ENCODE results near the gene TPST2.

Gene TPST2

DNA sequence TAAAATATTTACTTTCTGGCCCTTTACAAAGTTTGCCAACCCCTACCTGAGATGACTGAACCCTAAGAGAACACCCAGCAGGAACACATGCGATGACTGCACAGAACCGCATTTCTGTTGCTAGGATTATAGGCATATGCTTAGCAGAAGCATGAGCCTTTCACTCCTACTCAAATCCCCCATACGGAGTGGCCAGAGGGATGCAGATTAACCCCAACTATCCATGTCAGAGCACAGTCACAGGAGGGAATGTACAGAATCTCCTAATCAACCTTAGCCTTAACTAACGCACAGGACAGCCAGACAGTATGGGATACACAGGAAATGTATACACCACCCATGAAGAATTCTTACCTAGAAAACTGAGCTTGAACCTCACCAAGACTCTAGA, 112.6 kb downstream of the TPST2 start:
- Histone ChIP-seq H3K4me1 (ENCODE audit: low read length) (peaks cover 34% of the 10 kb centered on the region), H3K9ac (ENCODE audit: low read length) (no peak overlapping the region), H3K79me2 (ENCODE audit: low read length) (peaks cover 27% of the 10 kb centered on the region), H3K4me2 (ENCODE audit: low read length) (no peak overlapping the region), H2AFZ (ENCODE audit: low read depth, low read length) (no peak overlapping the region), H3K27ac (ENCODE audit: low read length) (no peak overlapping the region), H3K27me3 (ENCODE audit: low read depth, low read length) (no peaks in the 10 kb centered on the region), H3K9me3 (ENCODE audit: insufficient read depth, low read length) (no peaks in the 10 kb centered on the region), H4K20me1 (ENCODE audit: insufficient read depth, low read length) (no peaks in the 10 kb centered on the region), H3K36me3 (replicated peaks; ENCODE audit: low read depth, low read length) (peaks cover 49% of the 10 kb centered on the region), H3K4me3 (ENCODE audit: low read length) (no peak overlapping the region)
- TF ChIP-seq, protein P1, sequence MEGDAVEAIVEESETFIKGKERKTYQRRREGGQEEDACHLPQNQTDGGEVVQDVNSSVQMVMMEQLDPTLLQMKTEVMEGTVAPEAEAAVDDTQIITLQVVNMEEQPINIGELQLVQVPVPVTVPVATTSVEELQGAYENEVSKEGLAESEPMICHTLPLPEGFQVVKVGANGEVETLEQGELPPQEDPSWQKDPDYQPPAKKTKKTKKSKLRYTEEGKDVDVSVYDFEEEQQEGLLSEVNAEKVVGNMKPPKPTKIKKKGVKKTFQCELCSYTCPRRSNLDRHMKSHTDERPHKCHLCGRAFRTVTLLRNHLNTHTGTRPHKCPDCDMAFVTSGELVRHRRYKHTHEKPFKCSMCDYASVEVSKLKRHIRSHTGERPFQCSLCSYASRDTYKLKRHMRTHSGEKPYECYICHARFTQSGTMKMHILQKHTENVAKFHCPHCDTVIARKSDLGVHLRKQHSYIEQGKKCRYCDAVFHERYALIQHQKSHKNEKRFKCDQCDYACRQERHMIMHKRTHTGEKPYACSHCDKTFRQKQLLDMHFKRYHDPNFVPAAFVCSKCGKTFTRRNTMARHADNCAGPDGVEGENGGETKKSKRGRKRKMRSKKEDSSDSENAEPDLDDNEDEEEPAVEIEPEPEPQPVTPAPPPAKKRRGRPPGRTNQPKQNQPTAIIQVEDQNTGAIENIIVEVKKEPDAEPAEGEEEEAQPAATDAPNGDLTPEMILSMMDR (IDR thresholded peaks at IDR 0.05; ENCODE audit: low read depth, low read length), result no peak
- no peak for TF ChIP-seq EZH2phosphoT487 (IDR thresholded peaks at IDR 0.05; ENCODE audit: low read depth)

DNA sequence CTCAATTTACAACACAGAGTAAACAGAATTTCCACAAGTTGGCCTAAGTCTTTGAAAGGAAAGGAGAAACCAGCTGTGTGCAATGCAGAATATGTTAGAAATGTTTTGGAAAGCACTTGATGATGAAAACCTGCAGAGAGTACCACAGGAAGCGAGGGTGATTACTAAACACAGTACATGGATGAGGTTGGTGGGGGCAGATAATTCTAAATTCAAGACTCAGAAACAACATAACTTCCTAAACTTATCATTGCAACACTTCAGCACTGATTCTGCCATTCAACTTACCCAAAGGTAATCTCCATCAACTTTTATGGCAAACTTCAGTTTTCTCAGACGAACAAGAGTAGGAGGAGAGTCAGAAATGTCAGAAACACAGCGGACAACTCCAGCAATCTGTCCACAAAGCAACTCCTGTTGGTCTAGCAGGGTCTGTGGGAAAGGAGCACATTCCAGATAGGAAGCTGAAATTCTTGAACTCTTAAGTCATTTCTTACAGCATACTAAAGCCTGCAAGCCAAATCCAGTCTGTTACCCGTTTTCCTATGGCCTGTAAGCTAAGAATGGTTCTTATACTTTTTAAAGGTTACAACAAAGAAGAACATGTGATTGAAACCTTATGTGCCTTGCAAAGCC, 113.1 kb downstream of the TPST2 start:
- Histone ChIP-seq H2AFZ (ENCODE audit: low read depth, low read length) (no peak overlapping the region), H3K27ac (ENCODE audit: low read length) (no peak overlapping the region), H3K4me1 (ENCODE audit: low read length) (peaks cover 29% of the 10 kb centered on the region), H3K27me3 (ENCODE audit: low read depth, low read length) (no peaks in the 10 kb centered on the region), H4K20me1 (ENCODE audit: insufficient read depth, low read length) (no peaks in the 10 kb centered on the region), H3K79me2 (ENCODE audit: low read length) (peaks cover 27% of the 10 kb centered on the region), H3K9me3 (ENCODE audit: insufficient read depth, low read length) (no peaks in the 10 kb centered on the region), H3K9ac (ENCODE audit: low read length) (no peak overlapping the region), H3K4me3 (ENCODE audit: low read length) (no peak overlapping the region), H3K4me2 (ENCODE audit: low read length) (no peak overlapping the region), H3K36me3 (replicated peaks; ENCODE audit: low read depth, low read length) (peaks cover 53% of the 10 kb centered on the region)
- TF ChIP-seq EZH2phosphoT487 (IDR thresholded peaks at IDR 0.05; ENCODE audit: low read depth), result no peak
- TF ChIP-seq, protein P1 (IDR thresholded peaks at IDR 0.05; ENCODE audit: low read depth, low read length), result no peak

DNA sequence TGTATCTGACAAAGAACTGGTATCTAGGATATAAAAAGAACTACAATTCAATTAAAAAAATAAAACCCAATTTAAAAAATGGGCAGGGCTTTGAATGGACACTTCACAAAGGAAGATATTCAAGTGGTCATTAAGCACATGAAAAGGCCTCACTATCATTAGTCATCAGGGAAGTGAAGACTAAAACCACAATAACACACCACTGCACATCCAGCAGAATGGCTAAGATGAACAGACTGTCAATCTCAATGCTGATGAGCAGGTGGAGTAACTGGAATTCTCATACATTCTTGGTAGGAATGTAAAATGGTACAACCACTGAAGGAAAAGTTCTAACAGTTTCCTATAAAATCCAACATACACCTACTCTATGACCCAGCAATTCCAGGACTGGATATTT, 115.2 kb downstream of the TPST2 start:
- Histone ChIP-seq H3K27me3 (ENCODE audit: low read depth, low read length) (no peaks in the 10 kb centered on the region), H3K4me1 (ENCODE audit: low read length) (peaks cover 8% of the 10 kb centered on the region), H3K4me3 (ENCODE audit: low read length) (no peak overlapping the region), H3K36me3 (replicated peaks; ENCODE audit: low read depth, low read length) (peaks cover 66% of the 10 kb centered on the region), H3K4me2 (ENCODE audit: low read length) (no peak overlapping the region), H3K9ac (ENCODE audit: low read length) (no peak overlapping the region), H4K20me1 (ENCODE audit: insufficient read depth, low read length) (no peaks in the 10 kb centered on the region), H3K9me3 (ENCODE audit: insufficient read depth, low read length) (no peaks in the 10 kb centered on the region), H2AFZ (ENCODE audit: low read depth, low read length) (no peak overlapping the region), H3K27ac (ENCODE audit: low read length) (no peak overlapping the region), H3K79me2 (ENCODE audit: low read length) (peaks cover 15% of the 10 kb centered on the region)
- no peak for TF ChIP-seq EZH2phosphoT487 (IDR thresholded peaks at IDR 0.05; ENCODE audit: low read depth)
- TF ChIP-seq, protein P1 (IDR thresholded peaks at IDR 0.05; ENCODE audit: low read depth, low read length), result no peak
